IMR-90 (cell line): ENCODE data around the gene SETD3.

Source experiments
- CEBPB ChIP-seq: IDR thresholded peaks from 2 replicates; pipeline ENCODE4 v1.6.1; 2012; ENCODE audit warnings: low read depth, low read length, improper control_type of control experiment
- MXI1 ChIP-seq: IDR thresholded peaks from 2 replicates; pipeline ENCODE4 v1.6.1; 2012; ENCODE audit warnings: low read depth, mild to moderate bottlenecking, low read length, moderate library complexity, borderline replicate concordance
- TF ChIP-seq, protein P1 (sequence below): conservative IDR thresholded peaks from 2 replicates; pipeline ENCODE4 v1.5.1; 2012; ENCODE audit warnings: mild to moderate bottlenecking, low read depth, low read length, improper control_type of control experiment

DNA sequence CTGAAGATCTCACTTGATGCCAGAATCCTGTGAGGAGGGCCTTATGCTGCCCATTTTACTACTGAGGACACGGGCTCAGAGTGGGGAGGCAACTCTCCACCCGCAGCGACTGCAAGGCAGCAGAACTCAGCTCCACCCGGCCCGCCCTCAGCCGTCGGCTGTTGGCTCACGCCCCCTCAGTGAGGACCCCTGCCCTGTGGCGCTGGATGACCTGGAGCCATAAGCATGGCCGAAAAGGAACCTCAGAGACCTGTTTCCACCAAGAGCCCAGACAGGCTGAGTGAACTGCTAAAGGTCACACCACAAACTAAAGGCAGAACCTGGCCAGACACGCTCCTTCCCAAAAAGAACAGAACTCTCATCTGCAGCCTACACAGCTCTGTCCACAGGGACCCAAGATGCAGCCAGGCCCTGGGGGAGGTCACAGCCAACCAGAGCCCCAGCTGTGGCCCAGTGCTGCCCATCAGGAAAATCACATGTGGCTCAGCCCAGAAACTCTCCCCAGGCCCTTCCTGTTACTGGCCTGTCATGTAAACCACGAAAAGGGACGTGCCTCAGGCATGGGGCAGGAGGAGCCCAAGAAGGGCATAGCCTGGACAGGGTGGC lies 33.4 kb upstream of the SETD3 start:
- TF ChIP-seq CEBPB (no peak), MXI1 (no peak)
- TF ChIP-seq, protein P1, sequence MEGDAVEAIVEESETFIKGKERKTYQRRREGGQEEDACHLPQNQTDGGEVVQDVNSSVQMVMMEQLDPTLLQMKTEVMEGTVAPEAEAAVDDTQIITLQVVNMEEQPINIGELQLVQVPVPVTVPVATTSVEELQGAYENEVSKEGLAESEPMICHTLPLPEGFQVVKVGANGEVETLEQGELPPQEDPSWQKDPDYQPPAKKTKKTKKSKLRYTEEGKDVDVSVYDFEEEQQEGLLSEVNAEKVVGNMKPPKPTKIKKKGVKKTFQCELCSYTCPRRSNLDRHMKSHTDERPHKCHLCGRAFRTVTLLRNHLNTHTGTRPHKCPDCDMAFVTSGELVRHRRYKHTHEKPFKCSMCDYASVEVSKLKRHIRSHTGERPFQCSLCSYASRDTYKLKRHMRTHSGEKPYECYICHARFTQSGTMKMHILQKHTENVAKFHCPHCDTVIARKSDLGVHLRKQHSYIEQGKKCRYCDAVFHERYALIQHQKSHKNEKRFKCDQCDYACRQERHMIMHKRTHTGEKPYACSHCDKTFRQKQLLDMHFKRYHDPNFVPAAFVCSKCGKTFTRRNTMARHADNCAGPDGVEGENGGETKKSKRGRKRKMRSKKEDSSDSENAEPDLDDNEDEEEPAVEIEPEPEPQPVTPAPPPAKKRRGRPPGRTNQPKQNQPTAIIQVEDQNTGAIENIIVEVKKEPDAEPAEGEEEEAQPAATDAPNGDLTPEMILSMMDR: no peak
